Stomach (tissue), 9 donors: ENCODE data around the gene CCDC146. TPM values are rescaled to one million over a fixed set of nuclear protein-coding genes. Genes with fewer than 3 reads are reported as not detected.

Experiments used
- DNase-seq, 2 donors: peaks; one replicate each; pipeline versions ENCODE4 v3.0.0 to v3.0.0-alpha.2; 2013 to 2019
- H3K27ac ChIP-seq, 5 donors: fragments of 200-600 bp in 4 of 5; sonication (generic) in 4 of 5; one replicate each; pipeline ENCODE4 v1.5.1; 2013 to 2019; ENCODE audit warnings: mild to moderate bottlenecking in 1 of 5, moderate library complexity in 1 of 5
- H3K27me3 ChIP-seq, 3 donors: fragments of 200-600 bp; sonication (generic); one replicate each; pipeline ENCODE4 v1.5.1; 2017 to 2019; ENCODE audit warnings: mixed run types in 1 of 3
- H3K36me3 ChIP-seq, 4 donors: fragments of 200-600 bp; sonication (generic); 1 replicate in 3 of 4; 2 replicates in 1 of 4; pipeline ENCODE4 v1.5.1; 2016 to 2019
- H3K4me1 ChIP-seq, 4 donors: fragments of 200-600 bp; sonication (generic); one replicate each; pipeline ENCODE4 v1.5.1; 2016 to 2019
- H3K4me3 ChIP-seq, 4 donors: fragments of 200-600 bp; sonication (generic) in 3 of 4; one replicate each; pipeline ENCODE4 v1.5.1; 2016 to 2019; ENCODE audit warnings: mild to moderate bottlenecking in 1 of 4
- H3K9me3 ChIP-seq, 4 donors: fragments of 200-600 bp; sonication (generic); one replicate each; pipeline ENCODE4 v1.5.1; 2016 to 2019
- EP300 ChIP-seq: sonication (generic); formaldehyde crosslinking; IDR thresholded peaks from one replicate; pipeline ENCODE4 v1.6.1; 2017; ENCODE audit warnings: antibody characterized with exemption
- POLR2A ChIP-seq, 4 donors: fragments of 450-650 bp; IDR thresholded peaks; one replicate each; pipeline ENCODE4 v1.6.1; 2016; ENCODE audit warnings: antibody characterized with exemption in 4 of 4, control low read depth in 2 of 4, mild to moderate bottlenecking in 1 of 4, moderate library complexity in 1 of 4
- POLR2AphosphoS5 ChIP-seq, 3 donors: sonication (generic); formaldehyde crosslinking; IDR thresholded peaks; one replicate each; pipeline ENCODE4 v1.6.1; 2016; ENCODE audit warnings: antibody characterized with exemption in 3 of 3
- WGBS, 5 donors: extraction: QIAGEN DNeasy Blood & Tissue Kit in 3 of 5; methylation state at CpG; one replicate each; pipeline versions ENCODE4 v1.1.5 to v1.1.7; 2013 to 2018; 5-methylcytosine and 5-hydroxymethylcytosine counted together
- intact Hi-C: fragments of 100-400 bp; cut with DNase I; formaldehyde crosslinking; loops from one replicate; pipeline ENCODE4 v1.15.1; 2023; ENCODE audit warnings: low total_unique reads
- polyA plus RNA-seq, 3 donors: library from polyadenylated mRNA; stranded (reverse); fragments of 200-250 nt; gene quantifications; one replicate each; pipeline ENCODE4 v1.2.3, GENCODE V29; 2013
- total RNA-seq, 5 donors: library from RNA; depleted of rRNA; stranded (reverse); fragments of >200 nt; gene quantifications; one replicate each; pipeline versions ENCODE4 v1.1.0 to v1.2.3, GENCODE V29; 2014 to 2016
- TF ChIP-seq, protein P1 (sequence below), 7 experiments: fragments of 450-650 bp in 4 of 7; fragments of 200-600 bp in 3 of 7; sonication (generic) in 3 of 7; IDR thresholded peaks; one replicate each; pipeline ENCODE4 v1.5.1; 2016 to 2019; ENCODE audit warnings: antibody characterized with exemption in 7 of 7, control low read depth in 2 of 7, mild to moderate bottlenecking in 1 of 7
- donor health status: healthy with polysubstance abuse.
- donor health status: Bipolar disorder and iron deficiency.
- donor health status: healthy.

Gene CCDC146
- total and polyA plus RNA-seq, 8 donors: 1.3 to 193 (median 26.5) TPM

DNA sequence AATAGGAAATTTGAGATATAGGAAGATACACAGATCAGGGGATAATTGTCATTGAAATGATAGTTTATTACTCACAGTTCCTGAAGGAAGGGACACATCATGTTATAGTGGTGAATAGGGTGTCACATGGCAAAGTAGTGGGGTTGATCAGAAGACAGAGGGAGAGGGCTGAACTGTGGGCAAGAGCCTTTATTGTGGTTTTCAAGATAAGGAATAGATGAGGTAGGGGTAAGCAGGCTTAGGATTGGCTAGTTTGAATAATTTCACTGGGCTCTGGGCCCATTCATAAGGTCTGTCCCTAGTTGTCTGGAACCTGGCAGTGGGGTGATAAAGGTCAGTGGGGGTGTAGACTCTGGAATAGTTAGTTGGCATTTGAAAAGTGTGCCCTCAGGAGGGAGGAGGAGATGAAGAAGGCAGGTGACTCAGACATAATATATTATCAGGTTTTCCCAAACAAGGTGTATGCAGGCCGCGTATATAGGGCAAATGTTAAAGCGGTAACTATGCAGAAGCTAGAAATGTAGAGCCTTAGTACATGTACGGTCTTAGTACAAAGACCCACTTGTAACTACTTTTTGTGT is 58.7 kb downstream of the CCDC146 start:
- Histone ChIP-seq H3K4me1 (peaks cover 0 to 13% (median 5%) of the 10 kb centered on the region in 4 donors), H3K27me3 (no peaks in the 10 kb centered on the region), H3K4me3 (no peak overlapping the region), H3K36me3 (no peaks in the 10 kb centered on the region), H3K9me3 (no peaks in the 10 kb centered on the region), H3K27ac (no peak overlapping the region)
- intact Hi-C loops: no loop called here
- TF ChIP-seq EP300 (no peak), POLR2A (IDR thresholded peaks at IDR 0.05) (no peak), POLR2AphosphoS5 (IDR thresholded peaks at IDR 0.05) (no peak)
- TF ChIP-seq, protein P1, sequence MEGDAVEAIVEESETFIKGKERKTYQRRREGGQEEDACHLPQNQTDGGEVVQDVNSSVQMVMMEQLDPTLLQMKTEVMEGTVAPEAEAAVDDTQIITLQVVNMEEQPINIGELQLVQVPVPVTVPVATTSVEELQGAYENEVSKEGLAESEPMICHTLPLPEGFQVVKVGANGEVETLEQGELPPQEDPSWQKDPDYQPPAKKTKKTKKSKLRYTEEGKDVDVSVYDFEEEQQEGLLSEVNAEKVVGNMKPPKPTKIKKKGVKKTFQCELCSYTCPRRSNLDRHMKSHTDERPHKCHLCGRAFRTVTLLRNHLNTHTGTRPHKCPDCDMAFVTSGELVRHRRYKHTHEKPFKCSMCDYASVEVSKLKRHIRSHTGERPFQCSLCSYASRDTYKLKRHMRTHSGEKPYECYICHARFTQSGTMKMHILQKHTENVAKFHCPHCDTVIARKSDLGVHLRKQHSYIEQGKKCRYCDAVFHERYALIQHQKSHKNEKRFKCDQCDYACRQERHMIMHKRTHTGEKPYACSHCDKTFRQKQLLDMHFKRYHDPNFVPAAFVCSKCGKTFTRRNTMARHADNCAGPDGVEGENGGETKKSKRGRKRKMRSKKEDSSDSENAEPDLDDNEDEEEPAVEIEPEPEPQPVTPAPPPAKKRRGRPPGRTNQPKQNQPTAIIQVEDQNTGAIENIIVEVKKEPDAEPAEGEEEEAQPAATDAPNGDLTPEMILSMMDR (IDR thresholded peaks at IDR 0.05): no peak
- 89 to 100% (median 95%) methylated on average over 4 of the region's 4 CpGs for WGBS, 5 donors
- no peak for DNase-seq

DNA sequence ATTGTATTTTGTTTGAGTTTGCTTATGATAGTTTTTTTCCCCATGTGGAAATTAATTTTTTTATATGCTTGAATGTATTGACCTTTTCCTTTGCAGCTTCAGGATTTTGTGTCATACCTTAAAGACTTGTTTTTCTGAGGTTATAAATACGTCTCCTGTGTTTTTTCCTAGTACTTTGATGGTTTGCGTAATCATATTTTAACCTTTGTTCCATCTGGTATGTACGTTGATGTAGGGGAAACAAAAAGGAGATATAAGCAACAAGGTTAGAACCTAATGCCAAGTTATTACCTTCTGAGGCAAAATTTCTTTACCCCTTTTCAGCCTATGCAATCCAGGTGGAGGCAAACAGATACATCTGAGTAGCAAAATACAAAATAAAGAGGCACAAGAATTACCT is 59.3 kb downstream of the CCDC146 start:
- 73 to 86% (median 83%) methylated on average over 3 of the region's 3 CpGs for WGBS, 5 donors
- no peaks in the 10 kb centered on the region for H3K27me3 ChIP-seq
- no peaks in the 10 kb centered on the region for H3K9me3 ChIP-seq
- H3K4me3 ChIP-seq: no peak overlapping the region
- no peak overlapping the region for H3K27ac ChIP-seq
- TF ChIP-seq, protein P1 (IDR thresholded peaks at IDR 0.05): no peak
- TF ChIP-seq POLR2A (IDR thresholded peaks at IDR 0.05) (no peak), POLR2AphosphoS5 (IDR thresholded peaks at IDR 0.05) (no peak), EP300 (no peak)
- intact Hi-C loops: no loop called here
- peaks cover 0 to 13% (median 5%) of the 10 kb centered on the region in 4 donors for H3K4me1 ChIP-seq
- H3K36me3 ChIP-seq: no peaks in the 10 kb centered on the region
- DNase-seq: no peak

DNA sequence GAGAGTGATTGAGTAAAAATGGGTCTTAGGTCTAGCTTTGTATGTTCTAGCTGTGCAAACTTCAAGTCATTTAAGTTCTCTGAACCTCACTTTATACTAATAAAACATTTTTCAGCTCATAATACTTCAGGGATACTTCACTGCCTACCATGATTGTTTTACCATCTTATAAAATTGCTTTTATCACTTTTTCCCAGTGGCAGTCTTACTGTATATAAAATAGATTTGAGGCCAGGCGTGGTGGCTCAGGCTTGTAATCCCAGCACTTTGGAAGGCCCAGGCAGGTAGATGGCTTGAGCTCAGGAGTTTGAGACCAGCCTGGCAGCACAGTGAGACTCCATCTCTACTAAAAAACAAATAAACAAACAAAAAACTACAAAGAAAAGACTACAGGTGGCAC is 59.8 kb downstream of the CCDC146 start:
- 80 to 100% (median 96%) methylated on average over 1 of the region's 1 CpG for WGBS, 5 donors
- TF ChIP-seq POLR2AphosphoS5 (IDR thresholded peaks at IDR 0.05) (no peak), EP300 (no peak), POLR2A (IDR thresholded peaks at IDR 0.05) (no peak)
- TF ChIP-seq, protein P1 (IDR thresholded peaks at IDR 0.05): no peak

DNA sequence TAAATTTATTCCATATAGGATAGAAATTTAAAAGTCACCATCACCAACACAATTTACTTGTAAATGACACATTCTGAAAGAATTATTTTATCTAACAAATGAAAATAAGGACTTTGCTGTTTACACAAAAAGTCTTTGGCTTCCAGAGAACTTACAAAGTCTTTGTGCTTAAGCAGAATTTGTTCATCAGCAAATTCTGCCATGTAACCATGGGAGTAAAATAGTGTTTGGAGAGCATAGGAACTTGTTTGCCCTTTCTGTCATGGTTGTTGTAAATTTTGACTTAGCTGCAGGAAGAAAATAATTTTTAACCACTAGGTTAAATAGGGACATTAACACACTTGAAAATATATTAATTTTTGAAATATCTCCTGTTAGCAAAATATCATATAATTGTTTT is 62.0 kb downstream of the CCDC146 start:
- Histone ChIP-seq H3K27ac (no peak overlapping the region), H3K4me3 (no peak overlapping the region), H3K4me1 (peaks cover 0 to 19% (median 5%) of the 10 kb centered on the region in 4 donors), H3K27me3 (no peaks in the 10 kb centered on the region), H3K9me3 (no peaks in the 10 kb centered on the region), H3K36me3 (no peaks in the 10 kb centered on the region)
- intact Hi-C loops: no loop called here
- TF ChIP-seq EP300 (no peak), POLR2A (IDR thresholded peaks at IDR 0.05) (no peak), POLR2AphosphoS5 (IDR thresholded peaks at IDR 0.05) (no peak)
- TF ChIP-seq, protein P1 (IDR thresholded peaks at IDR 0.05): no peak
- DNase-seq: no peak

More for the DNA sequence above, 59.8 kb downstream of the CCDC146 start:
- DNase-seq: no peak
- peaks cover 0 to 13% (median 5%) of the 10 kb centered on the region in 4 donors for H3K4me1 ChIP-seq
- H3K4me3 ChIP-seq: no peak overlapping the region
- intact Hi-C loops: no loop called here
- H3K36me3 ChIP-seq: no peaks in the 10 kb centered on the region
- no peaks in the 10 kb centered on the region for H3K9me3 ChIP-seq
- H3K27ac ChIP-seq: no peak overlapping the region
- no peaks in the 10 kb centered on the region for H3K27me3 ChIP-seq
